Measurements from ENCODE around the gene MIB1.

MIB1 gene

GRCh38 chr18:21918693-21919092 is 178.1 kb downstream of the MIB1 start:
- CTCF ChIA-PET = interaction anchor here (0.6 to 1.0 kb wide), 2 partner anchors 37 to 819 kb away, joined by 3 to 4 read pairs; no protein-coding TSS in a partner anchor
- H3K4me3 ChIP-seq (ENCODE audit: low read depth, low read length) = no peak overlapping the region
- no peak for DNase-seq (ENCODE audit: low read depth, low spot score)
- POLR2A ChIA-PET = no interaction called here
- TF ChIP-seq CTCF (IDR thresholded peaks at IDR 0.05; ENCODE audit: insufficient read depth, low read length, missing control alignments) = no peak

Measured in AG04449 (cell line).